ENCODE results near the gene VPS26A.
A peak's percentile ranks its signal among the peaks of the same experiment; 100 is the strongest.

VPS26A gene

GRCh38 chr10:69123747-69124562, at the start of gene VPS26A:
Gene VPS26A (plus strand): TSS chr10:69124178. CDS start chr10:69124278, 100 bp downstream.
- H3K9me3 ChIP-seq (ENCODE audit: control insufficient read depth, insufficient read depth, low read depth, low read length) = no peaks in the 10 kb centered on the region
- H3K27ac ChIP-seq (ENCODE audit: low read depth, low read length) = peak within 1 kb of the TSS; percentile 74; the same call in 1 of the 2 replicates
- no peaks in the 10 kb centered on the region for H3K36me3 ChIP-seq (ENCODE audit: control insufficient read depth, insufficient read depth, low read length)
- no peaks in the 10 kb centered on the region; the same call in 1 of the 2 replicates for H3K4me1 ChIP-seq (ENCODE audit: control insufficient read depth, insufficient read depth, low read length)
- H3K9ac ChIP-seq (ENCODE audit: low read length) = peak within 1 kb of the TSS; percentile 83
- H3K4me3 ChIP-seq (ENCODE audit: low read depth, low read length) = peak within 1 kb of the TSS; percentile 90
- H3K27me3 ChIP-seq (ENCODE audit: control insufficient read depth, insufficient read depth, low read length) = no peaks in the 10 kb centered on the region

- no peak overlapping the region for H3K27ac ChIP-seq (ENCODE audit: low read depth, low read length)
- H3K4me1 ChIP-seq (ENCODE audit: control insufficient read depth, insufficient read depth, low read length) = peaks cover 4% of the 10 kb centered on the region
- H3K9me3 ChIP-seq (ENCODE audit: control insufficient read depth, insufficient read depth, low read depth, low read length) = no peaks in the 10 kb centered on the region
- H3K36me3 ChIP-seq (ENCODE audit: control insufficient read depth, insufficient read depth, low read length) = no peaks in the 10 kb centered on the region
- no peak overlapping the region for H3K9ac ChIP-seq (ENCODE audit: low read length)
- H3K4me3 ChIP-seq (ENCODE audit: low read depth, low read length) = no peak overlapping the region
- no peaks in the 10 kb centered on the region for H3K27me3 ChIP-seq (ENCODE audit: control insufficient read depth, insufficient read depth, low read length)
Measured at GRCh38 chr10:69074532-69074931, 49.4 kb upstream of the VPS26A start.

- H3K4me1 ChIP-seq (ENCODE audit: control insufficient read depth, insufficient read depth, low read length) = peaks cover 4% of the 10 kb centered on the region
- H3K9me3 ChIP-seq (ENCODE audit: control insufficient read depth, insufficient read depth, low read depth, low read length) = no peaks in the 10 kb centered on the region
- H3K36me3 ChIP-seq (ENCODE audit: control insufficient read depth, insufficient read depth, low read length) = no peaks in the 10 kb centered on the region
- H3K4me3 ChIP-seq (ENCODE audit: low read depth, low read length) = no peak overlapping the region
- H3K27me3 ChIP-seq (ENCODE audit: control insufficient read depth, insufficient read depth, low read length) = no peaks in the 10 kb centered on the region
- no peak overlapping the region for H3K9ac ChIP-seq (ENCODE audit: low read length)
- H3K27ac ChIP-seq (ENCODE audit: low read depth, low read length) = no peak overlapping the region
Measured at GRCh38 chr10:69075431-69075830, 48.5 kb upstream of the VPS26A start.

GRCh38 chr10:69078311-69078710, 45.7 kb upstream of the VPS26A start:
- Histone ChIP-seq H3K36me3 (ENCODE audit: control insufficient read depth, insufficient read depth, low read length) (no peaks in the 10 kb centered on the region), H3K9me3 (ENCODE audit: control insufficient read depth, insufficient read depth, low read depth, low read length) (no peaks in the 10 kb centered on the region), H3K9ac (ENCODE audit: low read length) (no peak overlapping the region), H3K27me3 (ENCODE audit: control insufficient read depth, insufficient read depth, low read length) (no peaks in the 10 kb centered on the region), H3K27ac (ENCODE audit: low read depth, low read length) (no peak overlapping the region), H3K4me1 (ENCODE audit: control insufficient read depth, insufficient read depth, low read length) (no peaks in the 10 kb centered on the region), H3K4me3 (ENCODE audit: low read depth, low read length) (no peak overlapping the region)

- no peaks in the 10 kb centered on the region for H3K4me1 ChIP-seq (ENCODE audit: control insufficient read depth, insufficient read depth, low read length)
- no peaks in the 10 kb centered on the region for H3K36me3 ChIP-seq (ENCODE audit: control insufficient read depth, insufficient read depth, low read length)
- H3K27ac ChIP-seq (ENCODE audit: low read depth, low read length) = no peak overlapping the region
- H3K9me3 ChIP-seq (ENCODE audit: control insufficient read depth, insufficient read depth, low read depth, low read length) = no peaks in the 10 kb centered on the region
- H3K9ac ChIP-seq (ENCODE audit: low read length) = no peak overlapping the region
- no peaks in the 10 kb centered on the region for H3K27me3 ChIP-seq (ENCODE audit: control insufficient read depth, insufficient read depth, low read length)
- no peak overlapping the region for H3K4me3 ChIP-seq (ENCODE audit: low read depth, low read length)
Measured at GRCh38 chr10:69080226-69080625, 43.8 kb upstream of the VPS26A start.

GRCh38 chr10:69086001-69086509, 37.9 kb upstream of the VPS26A start:
- no peaks in the 10 kb centered on the region for H3K36me3 ChIP-seq (ENCODE audit: control insufficient read depth, insufficient read depth, low read length)
- H3K4me3 ChIP-seq (ENCODE audit: low read depth, low read length) = no peak overlapping the region
- H3K27ac ChIP-seq (ENCODE audit: low read depth, low read length) = no peak overlapping the region
- no peaks in the 10 kb centered on the region for H3K27me3 ChIP-seq (ENCODE audit: control insufficient read depth, insufficient read depth, low read length)
- H3K9ac ChIP-seq (ENCODE audit: low read length) = no peak overlapping the region
- no peaks in the 10 kb centered on the region for H3K9me3 ChIP-seq (ENCODE audit: control insufficient read depth, insufficient read depth, low read depth, low read length)
- peaks cover 6% of the 10 kb centered on the region for H3K4me1 ChIP-seq (ENCODE audit: control insufficient read depth, insufficient read depth, low read length)

GRCh38 chr10:69087590-69088470, 36.1 kb upstream of the VPS26A start, which contains the start of gene SRGN:
Gene SRGN (plus strand): TSS chr10:69088103. CDS start chr10:69088158, 55 bp downstream.
- peaks cover 6% of the 10 kb centered on the region for H3K4me1 ChIP-seq (ENCODE audit: control insufficient read depth, insufficient read depth, low read length)
- H3K36me3 ChIP-seq (ENCODE audit: control insufficient read depth, insufficient read depth, low read length) = no peaks in the 10 kb centered on the region
- no peak within 1 kb of the TSS for H3K27ac ChIP-seq (ENCODE audit: low read depth, low read length)
- H3K27me3 ChIP-seq (ENCODE audit: control insufficient read depth, insufficient read depth, low read length) = no peaks in the 10 kb centered on the region
- no peak within 1 kb of the TSS for H3K9ac ChIP-seq (ENCODE audit: low read length)
- H3K4me3 ChIP-seq (ENCODE audit: low read depth, low read length) = no peak within 1 kb of the TSS
- H3K9me3 ChIP-seq (ENCODE audit: control insufficient read depth, insufficient read depth, low read depth, low read length) = no peaks in the 10 kb centered on the region

- Histone ChIP-seq H3K4me3 (ENCODE audit: low read depth, low read length) (no peak overlapping the region), H3K27ac (ENCODE audit: low read depth, low read length) (no peak overlapping the region), H3K9ac (ENCODE audit: low read length) (no peak overlapping the region)
Measured at GRCh38 chr10:69088471-69088769, 35.6 kb upstream of the VPS26A start.

GRCh38 chr10:69088801-69089501, 35.0 kb upstream of the VPS26A start:
- Histone ChIP-seq H3K27me3 (ENCODE audit: control insufficient read depth, insufficient read depth, low read length) (no peaks in the 10 kb centered on the region), H3K4me3 (ENCODE audit: low read depth, low read length) (no peak overlapping the region), H3K36me3 (ENCODE audit: control insufficient read depth, insufficient read depth, low read length) (no peaks in the 10 kb centered on the region), H3K9ac (ENCODE audit: low read length) (no peak overlapping the region), H3K9me3 (ENCODE audit: control insufficient read depth, insufficient read depth, low read depth, low read length) (no peaks in the 10 kb centered on the region), H3K27ac (ENCODE audit: low read depth, low read length) (no peak overlapping the region), H3K4me1 (ENCODE audit: control insufficient read depth, insufficient read depth, low read length) (peaks cover 6% of the 10 kb centered on the region)

More at GRCh38 chr10:69088471-69088769, 35.6 kb upstream of the VPS26A start:
- no peaks in the 10 kb centered on the region for H3K36me3 ChIP-seq (ENCODE audit: control insufficient read depth, insufficient read depth, low read length)
- no peaks in the 10 kb centered on the region for H3K27me3 ChIP-seq (ENCODE audit: control insufficient read depth, insufficient read depth, low read length)
- no peaks in the 10 kb centered on the region for H3K9me3 ChIP-seq (ENCODE audit: control insufficient read depth, insufficient read depth, low read depth, low read length)
- peaks cover 6% of the 10 kb centered on the region for H3K4me1 ChIP-seq (ENCODE audit: control insufficient read depth, insufficient read depth, low read length)

GRCh38 chr10:69089638-69090599, 34.1 kb upstream of the VPS26A start:
- no peaks in the 10 kb centered on the region for H3K36me3 ChIP-seq (ENCODE audit: control insufficient read depth, insufficient read depth, low read length)
- H3K27ac ChIP-seq (ENCODE audit: low read depth, low read length) = no peak overlapping the region
- H3K4me1 ChIP-seq (ENCODE audit: control insufficient read depth, insufficient read depth, low read length) = peaks cover 6% of the 10 kb centered on the region
- no peak overlapping the region for H3K4me3 ChIP-seq (ENCODE audit: low read depth, low read length)
- H3K9me3 ChIP-seq (ENCODE audit: control insufficient read depth, insufficient read depth, low read depth, low read length) = no peaks in the 10 kb centered on the region
- no peaks in the 10 kb centered on the region for H3K27me3 ChIP-seq (ENCODE audit: control insufficient read depth, insufficient read depth, low read length)
- H3K9ac ChIP-seq (ENCODE audit: low read length) = no peak overlapping the region
